ENCODE results near the gene PTPRN2.

Gene PTPRN2

DNA sequence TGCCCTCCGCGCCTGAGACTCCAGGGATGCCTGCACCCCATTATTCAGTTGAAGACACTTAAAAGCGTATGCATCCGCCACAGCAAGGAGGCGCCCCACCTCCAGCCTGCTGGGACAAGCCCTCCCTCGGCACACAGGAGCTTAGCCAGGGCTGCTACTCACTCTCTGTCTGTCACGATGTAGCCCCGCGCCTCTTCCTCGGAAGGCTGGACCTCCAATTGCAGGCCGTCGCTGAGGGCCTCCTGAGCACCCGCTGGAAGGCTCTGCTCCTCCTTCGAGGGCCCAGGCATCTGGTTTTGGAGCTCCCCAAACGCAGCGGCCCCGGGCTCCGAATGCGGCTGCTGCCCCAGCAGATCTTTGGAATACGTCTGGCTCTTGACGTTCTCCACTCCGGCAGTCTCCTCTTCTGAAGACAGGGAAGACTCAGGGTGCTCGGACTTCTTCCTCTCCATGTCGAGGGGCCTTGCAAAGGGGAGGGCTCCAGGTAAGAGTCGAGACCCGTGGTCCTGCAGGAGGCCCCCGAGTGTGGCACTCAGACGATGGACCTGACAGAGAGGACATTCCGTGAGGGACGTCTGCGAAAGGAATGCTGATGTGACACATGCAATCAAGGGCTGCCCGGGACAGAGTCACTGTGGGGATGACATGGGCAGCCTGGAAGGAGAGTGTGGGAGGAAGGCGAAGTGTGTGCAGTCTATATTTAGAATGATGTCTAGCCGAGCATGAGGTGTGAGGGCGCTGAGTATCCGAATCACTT is 453.9 kb downstream of the PTPRN2 start:
- DNase-seq (ENCODE audit: low spot score): no peak

DNA sequence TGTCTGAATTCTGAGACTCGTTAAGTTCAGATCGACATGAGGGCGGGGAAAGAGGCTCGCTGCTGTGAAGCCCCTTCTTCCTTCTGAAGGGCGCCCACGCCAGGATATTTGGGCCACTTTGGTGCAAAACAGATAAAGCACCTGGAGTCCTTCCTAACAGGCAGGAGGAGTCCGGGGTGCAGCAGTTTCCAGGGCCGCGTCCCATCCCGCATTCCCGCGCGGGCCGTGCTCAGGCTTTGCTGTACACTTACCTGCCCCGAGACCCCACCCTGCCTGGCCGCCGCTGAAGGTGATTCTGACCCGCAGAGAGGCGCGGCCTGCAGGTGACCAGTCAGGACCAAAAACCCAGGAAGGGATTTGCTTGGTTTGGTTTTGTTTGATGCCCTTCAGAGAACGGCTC is 454.6 kb downstream of the PTPRN2 start:
- DNase-seq (ENCODE audit: low spot score): no peak

- no peak for DNase-seq (ENCODE audit: low spot score)
Observed at GRCh38 chr7:158130023-158130409, 457.6 kb downstream of the PTPRN2 start.

GRCh38 chr7:158129037-158130022 is 458.3 kb downstream of the PTPRN2 start:
- DNase-seq (ENCODE audit: low spot score): no peak

GRCh38 chr7:158128572-158128971 is 459.1 kb downstream of the PTPRN2 start:
- no peak for DNase-seq (ENCODE audit: low spot score)

GRCh38 chr7:158127241-158127640 is 460.4 kb downstream of the PTPRN2 start:
- no peak for DNase-seq (ENCODE audit: low spot score)

GRCh38 chr7:158126661-158127060 is 461.0 kb downstream of the PTPRN2 start:
- DNase-seq (ENCODE audit: low spot score): no peak

- no peak for DNase-seq (ENCODE audit: low spot score)
Observed at GRCh38 chr7:158125721-158126120, 461.9 kb downstream of the PTPRN2 start.

GRCh38 chr7:158125091-158125490 is 462.5 kb downstream of the PTPRN2 start:
- no peak for DNase-seq (ENCODE audit: low spot score)

GRCh38 chr7:158124671-158125079 is 462.9 kb downstream of the PTPRN2 start:
- no peak for DNase-seq (ENCODE audit: low spot score)

DNA sequence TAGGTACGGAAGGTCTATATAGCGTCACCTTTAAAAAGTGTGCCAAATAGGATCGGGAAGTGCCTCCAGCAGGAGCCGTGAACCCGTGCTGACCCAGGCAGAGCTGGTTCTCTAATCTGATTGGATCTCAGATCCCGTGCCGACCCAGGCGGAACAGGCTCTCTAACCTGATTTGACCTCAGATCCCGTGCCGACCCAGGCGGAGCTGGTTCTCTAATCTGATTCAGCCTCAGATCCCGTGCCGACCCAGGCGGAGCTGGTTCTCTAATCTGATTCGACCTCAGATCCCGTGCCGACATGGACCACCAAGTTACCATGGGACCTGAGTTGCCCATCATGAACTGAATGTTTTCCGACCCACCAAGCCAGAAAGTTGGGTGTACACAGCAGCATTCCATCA is 463.9 kb downstream of the PTPRN2 start:
- no peak for DNase-seq (ENCODE audit: low spot score)

DNA sequence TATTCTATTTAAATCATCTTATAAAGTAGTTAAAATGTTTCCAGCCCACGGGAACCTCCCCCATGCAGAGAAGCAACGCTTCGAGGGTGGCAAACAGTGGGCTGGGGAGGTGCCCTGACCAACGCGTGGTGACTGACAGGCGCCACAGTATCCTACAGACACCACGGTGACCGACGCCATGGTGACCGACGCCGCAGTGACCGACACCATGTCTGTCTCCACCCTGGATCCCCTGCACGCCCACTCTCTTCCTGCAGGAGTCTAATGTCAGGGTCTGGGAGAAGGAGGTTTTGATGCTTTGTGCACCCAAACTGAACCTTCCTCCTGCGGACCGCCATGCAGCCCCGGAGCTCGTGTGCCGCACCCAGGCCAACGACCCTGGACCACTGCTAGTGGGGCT is 464.4 kb downstream of the PTPRN2 start:
- DNase-seq (ENCODE audit: low spot score): no peak

GRCh38 chr7:158121441-158122045 is 466.1 kb downstream of the PTPRN2 start:
- no peak for DNase-seq (ENCODE audit: low spot score)

- DNase-seq (ENCODE audit: low spot score): no peak
Observed at GRCh38 chr7:158120716-158121115, 466.9 kb downstream of the PTPRN2 start.

DNA sequence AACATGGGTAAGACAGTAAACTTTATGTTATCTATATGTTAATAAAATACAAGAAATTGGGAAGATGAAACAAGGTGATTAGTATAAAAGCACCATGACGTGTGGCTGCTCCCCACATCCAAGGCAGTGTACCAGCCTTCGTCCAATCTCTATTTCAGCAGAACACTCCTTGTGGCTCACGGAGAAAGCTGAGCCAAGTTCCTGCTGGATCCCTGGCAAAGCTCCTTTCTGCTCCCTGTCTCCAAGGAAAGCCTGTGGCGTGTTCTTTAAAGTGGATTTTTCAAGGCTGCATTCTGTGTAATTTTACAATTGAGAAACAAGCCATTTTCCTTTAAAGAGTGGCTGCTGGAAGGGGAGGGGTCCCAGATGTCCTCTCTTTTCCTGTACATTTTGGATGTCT is 467.3 kb downstream of the PTPRN2 start:
- no peak for DNase-seq (ENCODE audit: low spot score)

DNA sequence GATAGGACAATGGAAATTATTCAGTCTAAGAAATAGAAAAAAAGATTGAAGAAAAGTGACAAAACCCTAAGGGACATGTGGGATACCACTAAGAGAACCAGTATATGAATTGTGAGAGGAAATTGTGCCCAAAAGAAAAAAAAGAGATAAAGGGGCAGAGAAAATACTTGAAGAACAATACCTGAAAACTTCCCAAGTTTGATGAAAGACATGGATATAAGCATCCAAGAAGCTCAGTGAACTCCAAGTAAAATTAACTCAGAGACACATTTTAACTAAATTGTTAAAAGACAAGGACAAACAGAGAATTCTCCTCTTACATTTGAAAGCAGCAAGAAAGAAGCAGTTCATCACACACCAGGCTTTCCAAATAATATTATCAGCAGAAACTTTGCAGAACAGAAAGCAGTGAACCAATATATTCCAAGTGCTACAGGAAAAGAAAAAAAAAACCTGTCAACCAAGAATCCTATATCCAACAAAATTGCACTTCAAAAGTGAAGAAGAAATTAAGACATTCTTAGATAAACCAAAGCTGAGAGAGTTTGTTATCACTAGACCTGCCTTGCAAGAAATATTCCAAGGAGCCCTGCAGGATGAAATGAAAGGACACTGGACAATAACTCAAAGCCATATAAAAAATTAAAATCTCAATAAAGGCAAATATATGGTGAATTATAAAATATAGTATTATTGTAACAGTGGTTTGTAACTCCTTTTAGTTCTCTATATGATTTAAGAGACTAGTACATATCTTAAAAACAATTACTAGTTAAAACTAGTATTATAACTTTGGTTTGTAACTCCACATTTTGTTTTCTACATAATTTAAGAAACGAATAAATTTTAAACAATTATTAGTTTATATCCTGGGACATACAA is 470.0 kb downstream of the PTPRN2 start:
- DNase-seq (ENCODE audit: low spot score): no peak

DNA sequence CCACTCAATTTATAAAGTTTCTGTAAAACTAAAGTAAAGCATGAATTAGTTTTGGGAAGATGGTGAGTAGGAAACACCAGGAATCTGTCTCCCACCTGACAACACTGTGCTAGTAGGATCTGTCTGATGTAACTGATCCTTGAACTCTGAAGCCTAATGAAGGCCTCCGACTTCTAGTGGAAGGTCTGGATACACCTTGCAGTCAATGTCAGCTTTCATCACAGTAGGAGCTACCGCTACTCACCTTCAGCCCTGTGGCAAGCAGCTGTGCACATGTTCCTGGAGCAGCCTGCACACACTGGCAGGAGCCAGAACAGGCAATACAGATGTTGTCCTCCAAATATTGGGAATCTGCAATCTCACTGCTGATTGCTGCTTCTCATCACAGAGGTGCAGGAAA is 471.4 kb downstream of the PTPRN2 start:
- DNase-seq (ENCODE audit: low spot score): no peak

DNA sequence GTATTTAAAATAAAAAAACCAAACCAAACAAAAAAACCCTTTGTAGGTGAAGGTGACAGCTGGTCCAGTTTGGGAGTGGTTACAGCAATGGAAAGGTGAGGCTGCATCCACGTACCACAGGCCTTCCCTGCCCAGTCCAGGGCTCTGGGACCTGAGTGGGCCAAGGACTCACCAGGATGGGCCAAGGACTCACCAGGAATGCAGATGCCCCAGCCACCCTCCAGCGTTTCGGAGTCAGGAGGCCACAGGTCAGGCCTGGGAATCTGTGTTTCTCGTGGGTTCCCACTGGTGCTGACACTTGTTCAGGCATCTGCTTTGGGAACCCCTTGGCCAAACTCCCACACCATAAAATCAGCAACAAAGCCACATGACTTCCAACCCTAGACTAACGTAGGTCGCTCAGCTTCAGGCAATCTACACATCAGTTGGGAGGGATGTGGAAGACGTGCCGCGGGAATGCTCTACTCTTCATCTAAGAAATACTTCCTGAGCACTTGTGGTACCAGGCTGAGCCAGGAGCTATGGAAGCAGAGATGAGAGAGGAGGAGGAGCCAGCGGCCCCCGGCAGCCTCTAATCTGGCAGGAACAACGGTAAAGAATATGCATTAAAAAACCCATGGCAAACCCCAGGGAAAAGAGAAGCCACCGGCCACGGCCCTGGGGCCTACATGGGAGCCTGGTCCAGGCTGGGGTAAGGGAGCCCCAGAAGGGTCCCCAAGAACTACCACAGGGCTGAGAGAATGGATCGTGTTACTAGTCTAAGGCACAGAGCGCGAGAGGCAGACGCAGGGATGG is 473.4 kb downstream of the PTPRN2 start:
- peak; percentile 5 for DNase-seq (ENCODE audit: low spot score)

DNA sequence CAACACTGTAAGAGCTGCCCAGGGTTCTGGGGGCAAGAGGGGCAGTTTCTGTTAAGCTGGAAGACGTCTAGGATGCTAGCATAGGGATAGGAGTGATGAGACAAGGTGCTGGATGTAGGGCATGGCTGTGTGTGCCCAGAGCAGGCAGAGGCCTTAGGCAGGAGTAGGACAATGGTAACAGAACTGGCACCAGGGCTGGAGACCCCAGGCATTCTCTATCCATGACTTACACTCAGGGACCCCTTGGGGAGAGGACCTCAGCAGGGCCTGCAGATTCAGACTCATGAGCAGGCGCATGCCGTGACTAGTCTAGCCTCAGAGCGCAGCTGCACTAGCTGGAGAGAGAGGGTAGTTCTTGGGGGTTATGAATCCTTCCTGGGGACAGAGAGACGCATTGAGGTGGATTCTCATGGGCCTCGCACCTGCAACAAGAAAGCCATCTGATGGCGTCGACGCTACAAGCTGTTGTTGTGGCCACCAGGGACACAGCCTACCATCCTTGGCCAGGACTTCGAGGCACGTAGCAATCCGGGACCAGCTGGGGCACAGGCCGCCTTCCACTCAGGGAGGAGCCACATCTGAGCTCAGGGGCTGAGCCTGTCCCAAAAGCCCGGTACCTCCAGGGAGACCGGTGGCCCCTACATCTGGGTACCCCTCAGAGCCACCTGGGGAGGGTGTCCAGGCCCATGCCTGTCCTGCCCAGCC is 474.1 kb downstream of the PTPRN2 start:
- DNase-seq (ENCODE audit: low spot score): no peak

Data from D341Med (cell line).